Epithelial cell of proximal tubule (primary cell): ENCODE measurements around the gene EFL1. TPM values are rescaled to one million over a fixed set of nuclear protein-coding genes. Genes with fewer than 3 reads are reported as not detected.
"Not testable (repeated sequence)": the region's sequence is repeated elsewhere in the genome, so short reads cannot be mapped to it uniquely, and the experiment has no call there.

Source experiments
- DNase-seq: peaks from one replicate; pipeline ENCODE4 v3.0.0-alpha.2; 2011; ENCODE audit warnings: low read depth
- H3K4me3 ChIP-seq: 2 replicates; pipeline ENCODE4 v1.5.1; 2011; ENCODE audit warnings: low read depth, mild to moderate bottlenecking, low read length
- CTCF ChIP-seq: conservative IDR thresholded peaks from 2 replicates; pipeline ENCODE4 v1.5.1; 2012; ENCODE audit warnings: low read depth, mild to moderate bottlenecking, low read length
- total RNA-seq: library from RNA; depleted of rRNA; stranded (reverse); fragments of >200 nt; gene quantifications from 2 replicates; pipeline ENCODE4 v1.2.3, GENCODE V29; 2015

EFL1 gene
- total RNA-seq, 1 donor from 2014 or later, result 16.6 TPM

DNA sequence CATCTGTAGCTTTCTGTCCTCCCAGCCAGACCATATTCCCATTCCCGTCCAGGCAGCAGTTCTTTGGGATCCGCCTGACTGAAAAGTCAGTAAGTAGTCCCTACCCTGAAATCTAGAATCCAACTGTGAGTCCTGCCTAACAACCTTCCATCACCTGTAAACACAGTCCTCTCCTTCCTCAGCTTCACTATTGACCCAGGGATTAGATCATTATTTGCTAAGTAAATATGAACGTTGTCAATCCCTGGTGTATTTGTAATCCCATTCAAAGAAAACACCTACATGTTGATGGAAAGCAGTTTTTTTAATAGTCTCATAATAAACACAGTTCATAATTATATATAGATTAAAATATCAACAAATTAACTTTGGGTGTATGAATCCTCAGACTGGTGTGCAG, 816 bp upstream of the EFL1 start:
- TF ChIP-seq CTCF, result no peak
- DNase-seq, result no peak
- H3K4me3 ChIP-seq, result peak overlapping the region; percentile 90

- H3K4me3 ChIP-seq, result peak overlapping the region; percentile 90
- peak; percentile 23 for DNase-seq
These were observed 740 bp downstream of the EFL1 start for GRCh38 chr15:82261566-82262421.

- H3K4me3 ChIP-seq, DNase-seq: not testable (repeated sequence)
These were observed 14.3 kb downstream of the EFL1 start for GRCh38 chr15:82248261-82248660.

- DNase-seq, H3K4me3 ChIP-seq: not testable (repeated sequence)
These were observed 16.6 kb downstream of the EFL1 start for GRCh38 chr15:82245956-82246355.

DNA sequence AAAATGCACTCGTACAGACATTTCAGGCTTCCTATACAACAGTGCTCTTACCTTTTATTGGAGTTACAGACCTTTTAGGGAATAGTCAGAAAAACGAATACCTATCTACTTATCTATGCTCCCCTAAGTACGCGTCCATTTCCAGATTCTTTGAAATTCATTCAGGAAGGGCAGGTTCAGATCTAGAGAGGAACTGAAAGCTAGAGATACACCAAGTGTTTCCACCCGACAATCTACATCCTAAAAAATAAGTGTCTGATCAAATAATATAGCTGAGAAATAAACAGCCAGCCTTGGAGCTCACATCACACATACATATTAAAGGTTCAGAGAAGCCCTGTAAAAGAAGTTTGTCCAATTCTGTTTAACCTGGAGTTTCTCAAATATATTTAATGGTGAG, 18.9 kb downstream of the EFL1 start:
- DNase-seq, H3K4me3 ChIP-seq: not testable (repeated sequence)

GRCh38 chr15:82241836-82242499, 20.6 kb downstream of the EFL1 start:
- not testable (repeated sequence) for DNase-seq

GRCh38 chr15:82239685-82240391, 22.7 kb downstream of the EFL1 start:
- no peak overlapping the region for H3K4me3 ChIP-seq
- TF ChIP-seq CTCF, result no peak
- DNase-seq, result no peak

More at GRCh38 chr15:82241836-82242499, 20.6 kb downstream of the EFL1 start:
- H3K4me3 ChIP-seq, result not testable (repeated sequence)

- not testable (repeated sequence) for H3K4me3 ChIP-seq, DNase-seq
These were observed 24.5 kb downstream of the EFL1 start for GRCh38 chr15:82237944-82238534.

- TF ChIP-seq CTCF, result no peak
- no peak for DNase-seq
- no peak overlapping the region for H3K4me3 ChIP-seq
These were observed 30.7 kb downstream of the EFL1 start for GRCh38 chr15:82231842-82232241.

GRCh38 chr15:82231233-82231632, 31.3 kb downstream of the EFL1 start:
- TF ChIP-seq CTCF, result no peak
- H3K4me3 ChIP-seq, result no peak overlapping the region
- DNase-seq, result no peak
